HepG2 (cell line): ENCODE measurements around the gene AGAP1. TPM values are rescaled to one million over a fixed set of nuclear protein-coding genes. Genes with fewer than 3 reads are reported as not detected.

Source experiments
- ATAC-seq: fragments of 200-7000 bp; cut with Tn5 transposase; 3 replicates; pipeline ENCODE4 v1.9.1; 2020; ENCODE audit warnings: mild to moderate bottlenecking, moderate library complexity
- BruUV-seq: library from RNA; stranded (reverse); fragments of 400-500 nt; replicated peaks from 2 replicates; lab custom pipeline; 2021; lab: Mats Ljungman, UMichigan
- CTCF ChIA-PET: fragments of 300-600 bp; formaldehyde crosslinking; extraction: SDS; loops from one replicate; lab custom pipeline; 2021; ENCODE audit warnings: low total read pairs, inconsistent platforms, low intra/inter-chr PET ratio; lab: Yijun Ruan, JAX
- POLR2A ChIA-PET: fragments of 350-600 bp; sonication (Branson Sonifier 250); formaldehyde crosslinking; loops from one replicate; lab custom pipeline; 2020; ENCODE audit warnings: antibody characterized with exemption, inconsistent platforms; lab: Yijun Ruan, JAX
- DNase-seq: peaks from one replicate; pipeline ENCODE4 v3.0.0-alpha.2; 2015; ENCODE audit warnings: low spot score
- FAIRE-seq: peaks from 3 replicates; lab custom pipeline; 2011; peaks lifted over from hg19 to GRCh38; lab: Jason Lieb, UNC
- H2AFZ ChIP-seq: one replicate; pipeline ENCODE4 v1.6.1; 2011; ENCODE audit warnings: low read length, inconsistent platforms
- H3K27ac ChIP-seq: fragments of 300-600 bp; 3 replicates; pipeline ENCODE4 v1.8.0; 2011; ENCODE audit warnings: mixed run types, mild to moderate bottlenecking, mixed read lengths, low read length, inconsistent platforms; ENCODE audit not compliant: insufficient read depth; ENCODE audit errors: extremely low read length
- H3K27me3 ChIP-seq, 2 experiments: fragments of 200-600 bp in 1 of 2; 2 replicates in 1 of 2; 3 replicates in 1 of 2; pipeline versions ENCODE4 v1.6.0 to v1.8.0; 2011; ENCODE audit warnings: low read length in 2 of 2, mild to moderate bottlenecking in 2 of 2, moderate library complexity in 2 of 2, inconsistent platforms in 1 of 2; ENCODE audit not compliant: insufficient read depth in 2 of 2, control insufficient read depth in 1 of 2
- H3K36me3 ChIP-seq, 2 experiments: fragments of 200-600 bp in 1 of 2; replicated peaks in 1 of 2; 2 replicates in 1 of 2; 3 replicates in 1 of 2; pipeline versions ENCODE4 v1.5.1 to v1.8.0; 2011; ENCODE audit warnings: low read length in 2 of 2, inconsistent platforms in 1 of 2; ENCODE audit not compliant: insufficient read depth in 2 of 2, control insufficient read depth in 1 of 2
- H3K4me1 ChIP-seq: 2 replicates; pipeline ENCODE4 v1.5.1; 2012; ENCODE audit warnings: low read length, inconsistent platforms; ENCODE audit not compliant: insufficient read depth
- H3K4me2 ChIP-seq: 2 replicates; pipeline ENCODE4 v1.6.0; 2011; ENCODE audit warnings: low read depth, low read length, inconsistent platforms
- H3K4me3 ChIP-seq, 3 experiments: fragments of 200-600 bp in 1 of 3; sonication (generic), shearing (Covaris generic) in 1 of 3; replicated peaks in 1 of 3; 2 replicates each; pipeline ENCODE4 v1.5.1; 2011 to 2016; ENCODE audit warnings: low read length in 3 of 3, inconsistent platforms in 2 of 3, low read depth in 2 of 3, mild to moderate bottlenecking in 2 of 3, control low read depth in 1 of 3, mixed read lengths in 1 of 3; ENCODE audit not compliant: insufficient read depth in 1 of 3
- H3K79me2 ChIP-seq: one replicate; pipeline ENCODE4 v1.6.1; 2011; ENCODE audit warnings: low read length, inconsistent platforms; ENCODE audit not compliant: insufficient read depth
- H3K9ac ChIP-seq: 2 replicates; pipeline ENCODE4 v1.6.0; 2011; ENCODE audit warnings: mild to moderate bottlenecking, low read depth, low read length, inconsistent platforms; ENCODE audit not compliant: insufficient read depth
- H3K9me3 ChIP-seq: 2 replicates; pipeline ENCODE4 v1.5.1; 2012; ENCODE audit warnings: mild to moderate bottlenecking, low read length
- H4K20me1 ChIP-seq: 2 replicates; pipeline ENCODE4 v1.6.0; 2011; ENCODE audit warnings: inconsistent platforms, mild to moderate bottlenecking, low read length, moderate library complexity; ENCODE audit not compliant: insufficient read depth
- FLYWCH1 ChIP-seq: sonication (generic); formaldehyde crosslinking; IDR thresholded peaks from 2 replicates; pipeline ENCODE4 v1.8.1; 2023; ENCODE audit warnings: mild to moderate bottlenecking, missing genetic modification reagents
- MAFF ChIP-seq: IDR thresholded peaks from 2 replicates; pipeline ENCODE4 v1.6.1; 2011; ENCODE audit warnings: low read depth, low read length, improper control_type of control experiment
- MIXL1 ChIP-seq: IDR thresholded peaks from 2 replicates; pipeline ENCODE4 v1.6.1; 2016
- NFE2L1 ChIP-seq: sonication (generic); formaldehyde crosslinking; IDR thresholded peaks from 2 replicates; pipeline ENCODE4 v1.4.0; 2020; ENCODE audit warnings: missing genetic modification reagents, mild to moderate bottlenecking, borderline replicate concordance
- PHF20 ChIP-seq: sonication (generic); formaldehyde crosslinking; IDR thresholded peaks from 2 replicates; pipeline ENCODE4 v1.5.0; 2020; ENCODE audit warnings: mild to moderate bottlenecking, missing genetic modification reagents
- PREB ChIP-seq: sonication (generic); formaldehyde crosslinking; IDR thresholded peaks from 2 replicates; pipeline ENCODE4 v1.4.0; 2020; ENCODE audit warnings: missing genetic modification reagents
- RARA ChIP-seq: IDR thresholded peaks from 2 replicates; pipeline ENCODE4 v1.6.1; 2016; ENCODE audit warnings: missing genetic modification reagents, missing compliant biosample characterization
- YEATS4 ChIP-seq: sonication (generic); formaldehyde crosslinking; IDR thresholded peaks from 2 replicates; pipeline ENCODE4 v1.4.0; 2020; ENCODE audit warnings: missing genetic modification reagents, borderline replicate concordance
- ZBTB37 ChIP-seq: sonication (generic); formaldehyde crosslinking; IDR thresholded peaks from 2 replicates; pipeline ENCODE4 v1.4.0; 2020; ENCODE audit warnings: mild to moderate bottlenecking, missing genetic modification reagents
- ZMYM2 ChIP-seq: sonication (generic); formaldehyde crosslinking; IDR thresholded peaks from 2 replicates; pipeline ENCODE4 v1.8.0; 2022; ENCODE audit warnings: mild to moderate bottlenecking, missing genetic modification reagents
- ZNF451 ChIP-seq: sonication (generic); formaldehyde crosslinking; IDR thresholded peaks from 2 replicates; pipeline ENCODE4 v1.5.0; 2020; ENCODE audit warnings: mild to moderate bottlenecking, missing genetic modification reagents
- ZNF614 ChIP-seq: IDR thresholded peaks from 2 replicates; pipeline ENCODE4 v1.6.1; 2018; ENCODE audit warnings: missing biosample characterization, missing genetic modification reagents, inconsistent platforms, borderline replicate concordance
- ZSCAN22 ChIP-seq: sonication (generic); formaldehyde crosslinking; IDR thresholded peaks from 2 replicates; pipeline ENCODE4 v1.4.0; 2020; ENCODE audit warnings: mild to moderate bottlenecking, missing genetic modification reagents
- WGBS: methylation state at CpG from one replicate; pipeline ENCODE4 v1.1.6; 2017; ENCODE audit warnings: low lambda C conversion rate; 5-methylcytosine and 5-hydroxymethylcytosine counted together
- in situ Hi-C: cut with HindIII; loops from 2 replicates; pipeline ENCODE4 v1.10.0; 2017; ENCODE audit warnings: low pct_unique_long_range_greater_than_20kb; ENCODE audit not compliant: extremely low pct_ligation_motif_present
- intact Hi-C: fragments of 100-400 bp; cut with micrococcal nuclease; formaldehyde crosslinking; loops from one replicate; pipeline ENCODE4 v1.10.0; 2022; ENCODE audit not compliant: unreplicated experiment
- polyA plus RNA-seq, 8 experiments: library from polyadenylated mRNA; depleted of rRNA in 3 of 8; stranded (reverse) in 7 of 8; unstranded in 1 of 8; fragments of >200 nt; fragmentation: Illumina TruSeq in 4 of 8; extraction: Trizol in 4 of 8; gene quantifications; 2 replicates each; pipeline versions ENCODE4 v1.2.1 to v1.2.3, GENCODE V29; 2011 to 2016; ENCODE audit warnings: low read depth in 4 of 8, missing spikeins in 1 of 8, mixed read lengths in 1 of 8; ENCODE audit not compliant: insufficient read depth in 1 of 8
- total RNA-seq, 5 experiments: library from RNA; depleted of rRNA; stranded (reverse); fragments of >200 nt; fragmentation: Illumina TruSeq; extraction: Trizol; gene quantifications; 2 replicates each; pipeline ENCODE4 v1.2.3, GENCODE V29; 2016; ENCODE audit warnings: low read depth in 1 of 5

Gene AGAP1
- total and polyA plus RNA-seq, 2 of the 13 experiments (the other 11 are each of a cell fraction or from before 2014, with no cell fraction given) = 21.2 to 32.7 TPM

- ATAC-seq (no peak), FAIRE-seq (no peak), DNase-seq (no peak)
- BruUV-seq = no TSS peak
- Histone ChIP-seq H3K27ac (no peak overlapping the region), H3K36me3 (peaks cover 3 to 23% of the 10 kb centered on the region in 2 experiments; a peak in 2 of 5 replicates), H3K9me3 (no peaks in the 10 kb centered on the region), H3K4me2 (no peak overlapping the region), H2AFZ (no peak overlapping the region), H3K27me3 (no peaks in the 10 kb centered on the region), H3K79me2 (no peaks in the 10 kb centered on the region), H3K9ac (no peak overlapping the region), H3K4me1 (0 out of 2 replicates have a peak, but pooled peaks cover under 1% of the 10 kb centered on the region), H4K20me1 (no peaks in the 10 kb centered on the region), H3K4me3 (no peak overlapping the region)
- CTCF ChIA-PET = no interaction called here
- TF ChIP-seq ZMYM2 = no peak
- intact Hi-C loops = no loop called here
- in situ Hi-C loops = no loop called here
- WGBS = 70% methylated on average over 2 of the region's 2 CpGs
- POLR2A ChIA-PET = no interaction called here
Measured at GRCh38 chr2:235951982-235952381, 458.1 kb downstream of the AGAP1 start.

DNA sequence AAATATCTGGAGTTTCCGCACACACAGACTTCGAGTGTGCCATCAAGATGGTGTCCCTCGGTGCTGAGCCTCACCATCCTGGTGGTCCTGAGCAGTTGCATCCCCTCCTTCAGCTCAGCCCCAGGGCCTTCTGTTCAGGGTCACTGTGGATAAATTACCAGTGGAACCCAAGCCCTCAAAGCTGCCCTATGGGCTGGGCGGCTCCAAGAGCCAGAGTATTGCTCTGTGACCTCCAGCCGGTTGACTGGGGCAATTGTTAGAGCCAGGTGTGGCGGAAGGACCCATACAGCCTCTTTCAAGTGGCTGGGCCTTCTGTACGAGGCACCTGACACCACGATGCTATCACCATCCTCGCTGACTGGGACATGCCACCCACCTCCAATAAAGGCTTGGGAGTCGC, 458.9 kb downstream of the AGAP1 start:
- DNase-seq (no peak), FAIRE-seq (no peak), ATAC-seq (no peak)
- Histone ChIP-seq H3K27ac (no peak overlapping the region), H4K20me1 (no peaks in the 10 kb centered on the region), H3K36me3 (peaks cover 3 to 23% of the 10 kb centered on the region in 2 experiments; a peak in 2 of 5 replicates), H3K4me1 (no peaks in the 10 kb centered on the region), H3K4me3 (no peak overlapping the region), H3K27me3 (no peaks in the 10 kb centered on the region), H3K79me2 (no peaks in the 10 kb centered on the region), H3K9me3 (no peaks in the 10 kb centered on the region), H3K4me2 (no peak overlapping the region), H2AFZ (no peak overlapping the region), H3K9ac (no peak overlapping the region)
- in situ Hi-C loops = no loop called here
- POLR2A ChIA-PET = no interaction called here
- intact Hi-C loops = no loop called here
- CTCF ChIA-PET = no interaction called here
- 85% methylated on average over 7 of the region's 10 CpGs for WGBS
- no peak for TF ChIP-seq MIXL1 (CRISPR knock-in tag)
- TF ChIP-seq ZNF614 (CRISPR knock-in tag) = no peak
- TF ChIP-seq YEATS4 (CRISPR knock-in tag) = no peak
- no peak for TF ChIP-seq NFE2L1 (CRISPR knock-in tag)
- no peak for TF ChIP-seq PREB
- TF ChIP-seq ZSCAN22 (CRISPR knock-in tag) = no peak
- no peak for TF ChIP-seq MAFF
- no peak for TF ChIP-seq PHF20 (CRISPR knock-in tag)
- no peak for TF ChIP-seq ZNF451
- TF ChIP-seq ZBTB37 (CRISPR knock-in tag) = no peak
- no peak for TF ChIP-seq RARA (CRISPR knock-in tag)
- TF ChIP-seq FLYWCH1 (CRISPR knock-in tag) = no peak
- no TSS peak for BruUV-seq
